ENCODE results near the gene HSD17B4.
"Not testable (repeated sequence)": the region's sequence is repeated elsewhere in the genome, so short reads cannot be mapped to it uniquely, and the experiment has no call there.

The HSD17B4 gene, protein sequence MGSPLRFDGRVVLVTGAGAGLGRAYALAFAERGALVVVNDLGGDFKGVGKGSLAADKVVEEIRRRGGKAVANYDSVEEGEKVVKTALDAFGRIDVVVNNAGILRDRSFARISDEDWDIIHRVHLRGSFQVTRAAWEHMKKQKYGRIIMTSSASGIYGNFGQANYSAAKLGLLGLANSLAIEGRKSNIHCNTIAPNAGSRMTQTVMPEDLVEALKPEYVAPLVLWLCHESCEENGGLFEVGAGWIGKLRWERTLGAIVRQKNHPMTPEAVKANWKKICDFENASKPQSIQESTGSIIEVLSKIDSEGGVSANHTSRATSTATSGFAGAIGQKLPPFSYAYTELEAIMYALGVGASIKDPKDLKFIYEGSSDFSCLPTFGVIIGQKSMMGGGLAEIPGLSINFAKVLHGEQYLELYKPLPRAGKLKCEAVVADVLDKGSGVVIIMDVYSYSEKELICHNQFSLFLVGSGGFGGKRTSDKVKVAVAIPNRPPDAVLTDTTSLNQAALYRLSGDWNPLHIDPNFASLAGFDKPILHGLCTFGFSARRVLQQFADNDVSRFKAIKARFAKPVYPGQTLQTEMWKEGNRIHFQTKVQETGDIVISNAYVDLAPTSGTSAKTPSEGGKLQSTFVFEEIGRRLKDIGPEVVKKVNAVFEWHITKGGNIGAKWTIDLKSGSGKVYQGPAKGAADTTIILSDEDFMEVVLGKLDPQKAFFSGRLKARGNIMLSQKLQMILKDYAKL

DNA sequence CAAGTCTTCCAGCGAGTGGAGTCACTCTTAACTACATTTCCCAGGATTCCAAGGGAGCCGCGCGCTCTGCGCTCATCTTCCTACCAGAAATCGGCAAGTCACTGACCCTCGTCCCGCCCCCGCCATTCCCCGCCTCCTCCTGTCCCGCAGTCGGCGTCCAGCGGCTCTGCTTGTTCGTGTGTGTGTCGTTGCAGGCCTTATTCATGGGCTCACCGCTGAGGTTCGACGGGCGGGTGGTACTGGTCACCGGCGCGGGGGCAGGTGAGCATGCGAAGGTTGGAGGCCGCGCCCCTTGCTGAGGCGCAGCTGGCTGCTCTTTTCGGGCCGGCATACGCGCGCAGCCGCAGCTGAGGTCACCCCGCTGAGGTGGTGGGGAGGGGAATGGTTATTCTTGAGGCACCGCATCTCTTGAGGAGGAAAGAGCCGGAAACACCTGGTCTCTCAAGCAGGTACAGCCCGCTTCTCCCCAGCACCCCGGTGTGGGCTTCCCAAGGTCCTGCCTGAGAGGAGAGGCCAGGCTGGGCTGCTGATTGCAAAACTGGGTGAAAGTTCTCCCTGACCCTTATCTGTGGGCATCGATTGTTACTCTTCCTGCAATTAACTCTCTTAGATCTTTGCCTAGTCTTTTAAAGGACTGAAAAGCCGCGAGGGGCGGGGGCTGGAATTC is at the start of gene HSD17B4:
HSD17B4 (plus strand) TSS at position 125 of the 667 bp plus-strand sequence; CDS start at position 204, 79 bp downstream.
- DNase-seq (ENCODE audit: low read depth in 2 of 2) = peak; percentile 51 to 69

DNA sequence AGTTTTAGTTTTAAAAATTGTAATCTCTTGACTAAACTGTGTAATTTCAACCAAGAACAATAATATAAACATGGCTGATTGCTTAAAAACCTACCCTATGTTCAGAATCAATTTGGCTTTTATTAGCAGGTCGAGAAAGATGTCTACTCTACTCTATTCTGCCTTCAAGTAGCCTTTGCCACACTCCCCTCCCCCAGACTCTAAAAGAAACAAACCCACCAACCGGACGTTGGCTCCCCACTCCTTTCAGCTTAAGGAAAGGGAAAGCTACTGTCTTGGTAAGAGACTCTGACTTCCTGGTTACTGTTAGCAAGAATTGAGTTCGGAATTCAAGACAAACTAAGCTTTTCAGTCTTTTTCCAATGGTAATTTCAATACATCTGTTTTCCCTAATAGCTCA is 49.7 kb upstream of the HSD17B4 start:
- no peak for DNase-seq (ENCODE audit: low read depth in 2 of 2)

DNA sequence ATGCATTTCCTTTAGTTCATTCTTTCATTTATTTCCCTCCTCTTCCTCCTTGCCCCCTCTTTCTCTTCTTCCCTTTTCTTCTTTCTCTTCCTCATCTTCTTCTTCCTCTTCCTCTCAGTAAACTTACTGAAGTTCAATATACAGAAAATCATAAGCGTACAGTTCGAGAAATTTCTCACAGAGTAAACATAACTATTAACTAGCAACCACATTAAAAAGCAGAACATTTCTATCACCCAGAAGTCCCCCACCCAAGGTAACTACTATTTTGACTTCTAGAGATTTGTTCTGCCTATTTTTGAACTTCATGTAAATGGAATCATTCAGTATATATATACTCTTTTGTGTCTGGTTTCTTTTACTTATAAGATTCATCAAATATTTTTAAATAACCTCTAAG is 48.3 kb upstream of the HSD17B4 start:
- no peak for DNase-seq (ENCODE audit: low read depth in 2 of 2)

DNA sequence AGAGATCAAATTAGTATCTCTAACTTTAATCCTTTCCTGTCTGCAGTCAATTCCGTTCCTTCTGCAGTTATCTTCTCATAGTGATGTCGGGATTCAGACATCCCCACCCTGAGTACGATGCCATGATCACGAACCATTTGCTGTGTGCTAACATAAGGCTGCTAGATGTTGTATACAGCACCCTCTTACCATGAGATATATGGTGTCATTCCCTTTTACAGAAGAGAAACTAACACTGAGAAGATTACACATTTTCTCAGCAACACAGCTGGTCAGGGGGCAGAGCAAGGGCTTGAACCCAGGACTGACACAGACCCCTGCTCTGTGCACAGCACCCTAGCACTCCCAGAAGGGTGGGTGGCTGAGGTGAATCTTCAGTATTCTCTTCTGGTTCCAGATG is 46.9 kb upstream of the HSD17B4 start:
- no peak for DNase-seq (ENCODE audit: low read depth in 2 of 2)

DNA sequence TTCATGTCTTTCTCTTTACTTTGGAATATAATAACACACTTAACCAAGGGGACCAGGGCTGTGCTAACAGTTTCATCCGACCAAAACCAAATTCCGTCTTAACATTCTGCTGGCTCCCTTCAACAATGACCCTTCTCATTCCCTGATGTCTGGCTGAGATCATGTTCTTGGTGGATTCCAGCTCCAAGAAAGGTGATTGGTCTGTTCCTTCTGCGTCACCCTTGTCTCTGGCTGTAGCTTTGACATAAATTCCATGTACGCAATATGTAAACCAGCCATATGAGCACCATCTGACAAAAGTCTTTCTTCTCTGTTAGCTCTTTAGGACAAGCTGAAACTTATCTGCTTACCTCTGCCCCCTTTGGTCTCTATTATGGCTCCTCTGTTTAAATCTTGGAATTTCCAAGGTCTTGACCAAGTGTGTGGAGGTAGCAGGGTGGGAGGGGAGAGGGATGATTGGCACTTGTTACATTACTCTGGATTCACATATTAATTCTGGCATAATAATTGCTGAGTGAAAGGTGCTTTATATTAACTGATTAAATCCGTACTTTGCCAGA is 45.7 kb upstream of the HSD17B4 start:
- DNase-seq (ENCODE audit: low read depth in 2 of 2) = no peak

DNA sequence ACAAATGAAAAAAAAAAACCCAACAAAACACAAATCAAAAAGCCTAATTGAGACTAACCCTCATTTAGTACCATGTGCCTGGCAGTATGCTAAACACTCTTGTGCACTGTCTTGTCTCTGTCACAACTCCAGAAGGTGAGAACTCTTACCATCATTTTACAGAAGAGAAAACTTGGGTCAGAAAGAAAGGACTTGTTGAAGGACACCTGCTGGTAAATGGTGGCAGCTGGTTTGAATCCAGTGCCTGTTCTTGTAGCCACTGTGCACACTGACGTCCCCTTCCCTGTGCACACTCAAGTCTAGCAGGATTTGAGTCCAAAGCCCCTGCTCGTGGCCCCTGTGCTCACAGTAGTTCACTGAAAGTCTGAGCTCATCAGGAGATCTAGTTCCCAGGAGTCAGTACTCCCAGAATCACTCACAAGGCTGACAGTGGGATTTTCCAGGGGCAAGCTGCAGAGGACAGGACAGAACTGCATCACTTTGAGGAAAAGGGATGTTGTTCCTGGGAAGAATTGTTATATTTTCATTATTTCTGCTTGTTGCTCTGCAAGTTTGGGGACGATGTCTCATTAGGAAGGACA is 43.0 kb upstream of the HSD17B4 start:
- DNase-seq (ENCODE audit: low read depth in 2 of 2) = no peak

DNA sequence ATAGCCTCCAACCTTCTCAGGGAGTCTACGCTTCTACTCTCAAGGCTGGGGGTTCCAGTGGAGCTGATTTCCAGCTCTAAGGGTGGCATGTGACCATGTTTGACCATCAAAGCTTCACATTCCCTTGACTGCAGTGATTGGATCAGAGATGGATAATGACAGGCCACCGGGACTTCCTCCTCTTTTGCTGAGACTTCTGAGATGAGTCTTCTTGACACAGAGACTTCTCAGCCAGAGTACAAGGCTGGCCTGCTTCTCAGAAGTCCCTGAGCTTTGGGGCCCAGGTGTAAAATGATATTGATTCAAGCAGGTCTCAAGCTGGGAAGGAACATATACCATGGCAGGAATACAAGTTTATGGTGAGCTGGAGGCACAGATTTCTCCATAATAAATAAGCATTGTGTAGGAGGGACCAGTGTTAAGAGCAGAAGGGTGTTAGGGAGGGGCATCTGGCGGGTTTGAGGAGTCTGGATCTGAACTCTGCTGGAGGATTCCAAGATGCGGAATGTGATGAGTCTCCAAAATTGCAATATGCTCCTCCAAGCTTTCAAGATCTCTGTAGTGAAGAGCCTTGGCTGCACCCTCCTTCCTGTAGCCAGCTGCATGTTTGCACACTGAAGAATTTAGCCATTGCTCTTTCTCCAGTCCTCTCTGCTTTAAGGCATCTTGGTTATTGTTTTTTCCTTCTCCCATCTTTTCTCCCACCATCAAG is 41.7 kb upstream of the HSD17B4 start:
- DNase-seq (ENCODE audit: low read depth in 2 of 2) = no peak

DNA sequence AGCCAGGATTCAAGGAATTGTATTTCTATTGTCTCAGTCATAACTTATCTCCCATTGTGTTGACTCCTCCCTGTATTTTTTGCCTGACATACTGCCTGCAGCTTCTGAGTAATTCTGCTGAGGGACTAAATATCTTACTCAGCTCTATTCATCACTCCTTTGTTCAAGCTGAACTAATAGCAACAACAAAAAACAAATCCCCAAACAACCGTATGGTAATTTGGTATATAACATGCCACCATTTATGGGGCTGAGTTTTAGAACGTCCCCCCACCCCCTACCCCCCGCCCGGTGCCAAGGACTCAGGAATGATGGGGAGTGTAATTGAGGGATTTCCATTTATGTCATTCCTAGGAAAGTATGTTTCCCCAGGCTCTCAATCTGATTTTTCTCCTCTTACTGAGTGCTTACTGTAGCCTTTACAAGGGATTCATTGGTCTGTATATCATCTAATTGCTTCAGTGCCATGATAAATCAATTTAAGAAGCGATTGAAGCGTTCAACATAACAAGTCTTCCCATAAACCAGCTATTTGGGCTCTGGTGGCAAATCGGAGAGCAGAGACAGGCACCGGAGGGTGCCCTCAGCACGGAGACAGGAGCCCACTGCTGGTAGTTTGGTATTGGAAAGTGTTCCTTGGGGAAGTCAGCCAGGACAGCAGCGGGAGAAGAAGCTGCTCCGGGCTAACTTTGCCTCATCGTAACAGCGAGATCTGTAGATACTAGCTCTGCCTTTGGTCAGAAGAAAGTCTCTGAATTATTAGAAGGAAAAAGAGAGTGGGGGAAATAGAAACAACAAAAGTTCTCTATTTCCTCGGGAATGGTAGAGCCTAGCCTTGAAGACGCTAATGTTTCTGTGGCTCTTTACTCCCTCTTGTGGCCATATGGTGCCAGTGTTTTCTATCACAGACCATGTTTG is 40.7 kb upstream of the HSD17B4 start:
- peak in 1 of 2 donors; percentile 53 for DNase-seq (ENCODE audit: low read depth in 2 of 2)

DNA sequence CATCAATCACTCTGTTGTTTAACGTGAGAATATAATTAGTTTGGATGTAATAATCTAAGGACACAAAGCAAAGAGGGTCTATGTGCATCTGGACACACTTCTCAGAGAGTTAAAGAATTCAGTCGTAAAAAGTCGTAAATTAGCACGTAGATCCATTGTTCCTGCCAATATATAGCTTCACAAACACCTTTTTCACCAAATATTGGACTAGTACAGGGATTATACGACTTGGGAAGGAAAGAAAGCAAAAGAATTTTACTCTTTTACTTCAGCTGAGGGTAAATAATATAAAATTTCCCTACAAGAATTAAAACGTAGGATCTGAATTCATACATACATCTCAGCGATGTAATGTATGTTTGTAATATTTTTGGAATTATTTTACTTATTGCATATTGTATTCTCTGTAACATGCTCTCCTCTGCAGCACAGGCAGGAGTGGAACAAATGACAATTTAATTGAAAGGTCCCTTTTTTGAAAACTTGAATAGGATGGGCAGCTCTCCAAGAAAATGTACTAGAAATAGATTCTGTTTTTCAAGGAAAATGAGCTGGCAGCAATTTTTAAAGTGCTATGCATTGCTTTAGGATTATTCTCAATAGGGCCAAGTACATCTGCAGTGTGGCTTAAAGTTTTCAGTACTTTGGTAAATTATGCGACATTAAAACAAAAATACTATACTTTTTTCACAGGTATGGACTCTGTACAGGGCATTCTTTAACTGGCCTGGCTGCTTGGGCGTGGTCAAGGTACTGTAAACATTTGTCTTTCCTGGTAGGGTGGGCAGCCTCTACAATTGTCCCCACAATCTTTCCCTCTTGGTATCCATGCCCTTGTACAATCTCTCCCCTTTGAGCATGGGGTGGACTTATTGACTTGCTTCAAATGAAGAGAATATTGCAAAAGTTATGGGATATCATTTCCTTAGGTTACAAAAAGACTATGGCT is 39.7 kb upstream of the HSD17B4 start:
- no peak for DNase-seq (ENCODE audit: low read depth in 2 of 2)

DNA sequence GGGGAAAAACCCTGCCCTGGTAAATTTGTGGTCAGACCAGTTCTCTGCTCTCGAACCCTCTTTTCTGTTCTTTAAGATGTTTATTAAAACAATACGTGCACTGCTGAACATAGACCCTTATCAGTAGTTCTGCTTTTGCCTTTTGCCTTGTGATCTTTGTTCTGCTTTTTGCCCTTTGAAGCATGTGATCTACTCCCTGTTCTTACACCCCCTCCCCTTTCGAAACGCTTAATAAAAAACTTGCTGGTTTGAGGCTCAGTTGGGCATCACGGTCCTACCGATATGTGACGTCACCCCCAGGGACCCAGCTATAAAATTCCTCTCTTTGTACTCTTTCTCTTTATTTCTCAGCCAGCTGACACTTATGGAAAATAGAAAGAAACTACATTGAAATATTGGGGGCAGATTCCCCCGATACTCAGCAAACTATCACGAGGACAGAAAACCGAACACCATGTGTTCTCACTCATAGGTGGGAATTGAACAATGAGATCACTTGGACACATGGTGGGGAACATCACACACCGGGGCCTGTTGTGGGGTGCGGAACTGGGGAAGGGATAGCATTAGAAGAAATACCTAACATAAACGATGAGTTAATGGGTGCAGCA is 38.1 kb upstream of the HSD17B4 start:
- DNase-seq (ENCODE audit: low read depth in 2 of 2) = not testable (repeated sequence)

DNA sequence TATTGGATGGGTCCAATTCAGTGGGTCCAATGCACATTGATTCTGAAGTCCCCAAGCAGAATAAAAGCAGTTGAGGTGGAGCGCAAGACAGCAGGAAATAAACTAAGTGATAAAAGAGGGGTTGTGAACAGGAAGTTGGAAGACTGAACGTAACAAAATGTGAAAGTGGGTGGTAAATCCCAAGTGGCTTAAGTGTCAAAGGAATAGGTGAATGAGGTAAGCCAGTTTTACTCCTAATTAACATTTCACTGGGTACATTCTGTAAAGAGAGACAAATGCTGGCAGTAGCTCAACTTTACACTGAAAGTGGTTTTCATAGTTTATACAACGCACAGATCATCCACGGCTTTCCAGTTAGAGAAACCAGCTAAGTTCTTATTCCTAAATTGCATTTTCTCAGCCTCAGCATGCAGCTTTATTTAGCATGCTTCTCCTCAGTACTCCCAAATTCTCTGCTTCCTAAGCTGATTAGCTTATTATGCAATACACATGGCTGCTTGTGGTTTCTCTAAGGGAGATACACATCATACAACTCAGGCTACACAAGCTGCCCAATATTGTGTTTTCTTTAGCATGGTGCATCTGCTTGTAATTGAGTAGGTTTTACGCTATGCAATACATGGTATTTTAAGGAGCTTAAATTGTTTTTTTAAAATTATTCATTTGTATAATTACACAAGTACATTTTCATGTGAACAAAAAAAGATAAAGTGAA is 34.2 kb upstream of the HSD17B4 start:
- no peak for DNase-seq (ENCODE audit: low read depth in 2 of 2)

DNA sequence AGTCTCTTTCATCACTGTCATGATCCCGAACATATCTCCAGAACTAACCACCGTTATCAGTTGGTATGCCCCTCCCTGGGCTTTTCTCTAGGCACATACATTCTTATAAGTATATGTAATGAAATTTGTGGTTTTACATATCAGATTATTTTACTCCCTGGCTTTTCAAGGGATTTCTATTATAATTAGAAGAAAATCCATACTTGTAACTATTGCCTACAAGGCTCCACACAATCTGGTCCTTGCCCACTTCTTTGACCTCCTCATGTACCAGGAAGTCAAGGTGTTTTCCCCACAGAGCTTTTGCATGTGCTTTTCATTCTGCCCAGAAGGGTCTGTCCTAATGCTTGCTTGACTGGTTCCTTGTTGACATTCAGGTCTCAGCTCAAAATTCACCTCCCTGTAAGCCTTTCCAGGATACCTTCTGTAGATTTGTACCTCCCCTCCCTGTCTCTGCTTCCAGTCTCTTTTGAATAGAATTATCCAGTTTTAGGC is 33.6 kb upstream of the HSD17B4 start:
- DNase-seq (ENCODE audit: low read depth in 2 of 2) = no peak

DNA sequence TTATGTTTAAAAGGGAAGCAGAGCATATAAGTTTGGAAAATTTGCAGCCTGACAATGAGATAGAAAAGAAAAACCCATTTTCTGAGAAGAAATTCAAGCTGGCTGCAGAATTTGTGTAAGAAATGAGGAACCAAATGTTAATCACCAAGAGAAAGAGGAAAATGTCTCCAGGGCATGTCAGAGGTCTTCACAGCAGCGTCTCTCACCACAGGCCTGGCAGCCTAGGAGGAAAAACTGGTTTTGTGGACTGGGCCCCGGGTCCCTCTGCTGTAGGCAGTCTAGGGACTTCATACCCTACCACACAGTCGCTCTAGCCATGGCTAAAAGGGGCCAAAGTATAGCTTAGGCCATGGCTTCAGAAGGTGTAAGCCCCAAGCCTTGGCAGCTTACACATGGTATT is 32.1 kb upstream of the HSD17B4 start:
- DNase-seq (ENCODE audit: low read depth in 2 of 2) = no peak

DNA sequence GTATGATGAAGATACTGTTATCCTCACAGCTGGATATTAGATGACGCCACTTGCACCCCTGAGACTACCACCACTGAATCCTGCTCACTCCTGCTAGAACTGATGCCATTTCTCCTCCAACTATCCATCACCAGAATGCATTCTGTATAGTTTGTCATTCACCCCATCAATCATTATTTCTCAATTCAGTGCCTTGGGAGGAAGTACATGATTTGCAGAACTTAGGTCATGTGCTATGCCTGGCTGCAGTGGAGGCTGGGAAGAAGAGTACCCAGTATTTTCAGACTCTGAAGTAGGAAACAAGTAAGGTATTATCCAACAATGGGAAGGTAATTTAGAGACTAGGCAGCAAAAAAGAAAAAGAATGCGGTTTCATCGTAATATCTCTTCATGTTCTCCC is 26.2 kb upstream of the HSD17B4 start:
- DNase-seq (ENCODE audit: low read depth in 2 of 2) = no peak

DNA sequence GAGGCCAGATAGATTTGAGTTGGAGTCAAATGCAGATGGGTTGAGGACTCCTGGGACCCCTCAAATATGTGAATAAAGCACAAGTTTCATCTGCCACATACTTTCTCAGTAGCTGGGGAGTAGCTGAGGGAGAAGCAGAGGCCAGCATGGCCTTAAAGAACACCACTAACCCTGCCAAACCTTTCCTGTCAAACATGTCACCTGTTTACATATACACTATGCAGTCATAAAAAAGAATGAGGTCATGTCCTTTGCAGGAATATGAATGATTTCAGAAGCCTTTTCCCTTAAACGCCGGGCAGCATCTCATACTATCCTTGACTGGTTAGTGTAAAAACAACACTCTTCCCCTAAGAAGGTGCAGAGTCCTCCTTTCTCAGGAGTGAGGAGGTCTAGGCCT is 25.2 kb upstream of the HSD17B4 start:
- no peak for DNase-seq (ENCODE audit: low read depth in 2 of 2)

DNA sequence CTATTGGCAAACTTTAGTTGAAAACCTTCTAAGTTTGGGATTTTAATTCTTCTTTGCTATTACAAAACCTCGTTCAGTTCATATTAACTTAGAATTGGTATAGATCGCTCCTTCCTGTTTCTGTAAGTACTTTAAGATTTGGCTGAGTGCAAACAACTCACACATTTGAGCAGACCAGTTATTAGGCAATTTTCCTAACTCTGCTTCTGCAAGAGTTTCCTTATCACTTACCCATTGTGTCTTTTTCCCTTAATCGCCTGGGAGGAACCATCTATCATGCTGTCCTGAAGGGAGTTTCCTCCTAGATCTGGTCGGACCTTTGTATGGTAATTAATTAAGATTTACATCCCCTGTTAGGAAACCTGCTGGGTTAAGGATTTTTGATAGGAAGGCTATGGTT is 24.7 kb upstream of the HSD17B4 start:
- DNase-seq (ENCODE audit: low read depth in 2 of 2) = not testable (repeated sequence)

DNA sequence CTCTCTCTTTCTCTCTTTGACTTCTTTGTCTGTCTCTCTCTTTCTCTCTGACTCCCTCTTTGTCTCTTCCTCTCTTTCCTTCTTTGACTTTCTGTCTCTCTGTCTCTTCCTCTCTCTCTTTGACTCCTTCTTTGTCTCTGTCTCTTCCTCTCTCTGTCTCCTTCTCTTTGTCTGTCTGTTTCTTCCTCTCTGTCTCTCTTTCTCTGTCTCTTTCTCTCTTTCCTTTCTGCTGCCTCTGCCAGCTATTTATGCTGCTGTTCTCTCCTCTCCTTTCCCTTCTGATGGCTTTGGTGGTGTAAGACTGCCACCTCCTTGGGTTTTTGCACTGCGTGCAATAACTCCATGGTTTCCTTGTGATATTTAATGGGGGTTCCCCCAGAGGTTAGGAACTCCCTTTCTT is 24.1 kb upstream of the HSD17B4 start:
- DNase-seq (ENCODE audit: low read depth in 2 of 2) = not testable (repeated sequence)

DNA sequence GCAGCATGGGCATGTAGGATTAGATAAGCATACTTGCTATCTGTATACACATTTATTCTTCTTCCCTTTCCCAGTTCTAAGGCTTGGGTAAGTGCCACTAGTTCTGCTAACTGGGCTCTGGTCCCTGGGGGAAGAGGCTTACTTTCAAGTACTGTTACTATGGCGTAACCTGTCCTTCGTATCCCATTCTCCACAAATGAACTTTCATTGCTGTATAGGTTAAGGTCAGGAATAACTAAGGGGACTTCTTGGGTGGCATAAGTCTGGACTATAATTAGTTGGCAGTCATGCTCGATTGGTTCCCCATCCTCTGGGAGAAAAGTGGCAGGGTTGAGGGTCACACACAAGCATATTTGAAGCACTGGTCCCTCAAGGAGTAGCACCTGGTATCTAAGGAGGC is 23.7 kb upstream of the HSD17B4 start:
- DNase-seq (ENCODE audit: low read depth in 2 of 2) = not testable (repeated sequence)

All from stimulated activated CD4-positive, alpha-beta T cell treated with anti-CD3 and anti-CD28 coated beads, Interleukin-1b, Interleukin-23, amount 100 ng/mL, for 4 hours (primary cell).